Dermis microvascular lymphatic vessel endothelial cell (primary cell): ENCODE results near the gene LIN7C. TPM values are rescaled to one million over a fixed set of nuclear protein-coding genes. Genes with fewer than 3 reads are reported as not detected.
A peak's percentile ranks its signal among the peaks of the same experiment; 100 is the strongest.
"Not testable (repeated sequence)": the region's sequence is repeated elsewhere in the genome, so short reads cannot be mapped to it uniquely, and the experiment has no call there.

ENCODE experiments used
- DNase-seq, 2 donors: peaks; one replicate each; pipeline versions ENCODE4 v3.0.0 to v3.0.0-alpha.2; 2010; ENCODE audit warnings: low read depth in 2 of 2
- total RNA-seq: library from RNA; depleted of rRNA; stranded (reverse); fragments of >200 nt; gene quantifications from 2 replicates; pipeline ENCODE4 v1.2.1, GENCODE V29; 2014

Gene LIN7C, protein sequence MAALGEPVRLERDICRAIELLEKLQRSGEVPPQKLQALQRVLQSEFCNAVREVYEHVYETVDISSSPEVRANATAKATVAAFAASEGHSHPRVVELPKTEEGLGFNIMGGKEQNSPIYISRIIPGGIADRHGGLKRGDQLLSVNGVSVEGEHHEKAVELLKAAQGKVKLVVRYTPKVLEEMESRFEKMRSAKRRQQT
- total RNA-seq, result 27.2 and 30.6 TPM in 2 replicates

DNA sequence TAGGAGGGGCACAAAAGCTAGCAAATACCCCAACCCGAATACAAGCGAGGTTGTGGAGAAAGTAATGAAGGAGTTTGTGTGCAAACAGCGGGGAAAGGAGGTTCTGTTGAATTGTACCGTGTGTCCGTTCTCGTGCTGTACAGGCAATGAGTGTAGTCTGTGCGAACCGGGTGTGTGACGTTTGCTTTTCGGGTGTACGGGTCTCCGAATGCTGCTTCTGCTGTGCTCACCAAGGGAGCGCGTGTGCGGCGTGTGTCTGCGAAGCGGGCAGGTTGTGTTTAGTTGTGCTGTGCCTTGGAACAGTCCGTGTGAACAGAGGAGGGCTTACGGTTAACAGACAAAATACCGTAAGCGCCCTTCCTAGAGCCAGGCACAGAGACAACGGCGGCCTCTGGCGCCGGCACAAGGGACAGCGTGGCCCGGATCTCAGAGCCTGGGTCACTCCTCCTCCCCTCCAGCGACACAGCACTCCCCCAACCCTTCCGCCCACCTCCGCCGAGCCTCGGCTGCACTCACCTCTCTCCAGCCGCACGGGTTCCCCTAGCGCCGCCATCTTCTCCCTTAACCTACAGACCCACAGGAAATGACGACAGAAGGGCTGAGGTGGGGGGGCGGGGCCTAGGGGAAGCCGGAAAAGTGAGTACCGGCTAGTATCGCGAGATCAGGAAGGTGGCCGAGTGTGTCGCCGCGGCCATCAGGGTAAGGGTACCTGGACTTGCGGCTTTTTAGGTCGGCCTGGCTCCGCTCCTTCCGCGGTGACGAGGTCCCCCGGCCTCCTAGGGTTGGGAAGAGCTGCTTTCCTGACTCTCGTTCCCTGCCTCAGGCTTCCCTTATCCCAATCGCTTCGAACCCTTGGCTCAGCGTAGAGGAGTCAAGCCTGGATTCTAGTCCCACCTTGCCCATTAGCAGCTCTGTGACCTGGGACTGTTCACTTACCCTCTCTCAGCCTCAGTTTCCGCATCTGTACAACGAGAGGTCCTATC, at the start of gene LIN7C:
TSS of gene LIN7C (minus strand) at position 570 of the 983 bp plus-strand sequence. CDS start at position 553, 17 bp downstream.
- DNase-seq, result peak; percentile 90 to 96

DNA sequence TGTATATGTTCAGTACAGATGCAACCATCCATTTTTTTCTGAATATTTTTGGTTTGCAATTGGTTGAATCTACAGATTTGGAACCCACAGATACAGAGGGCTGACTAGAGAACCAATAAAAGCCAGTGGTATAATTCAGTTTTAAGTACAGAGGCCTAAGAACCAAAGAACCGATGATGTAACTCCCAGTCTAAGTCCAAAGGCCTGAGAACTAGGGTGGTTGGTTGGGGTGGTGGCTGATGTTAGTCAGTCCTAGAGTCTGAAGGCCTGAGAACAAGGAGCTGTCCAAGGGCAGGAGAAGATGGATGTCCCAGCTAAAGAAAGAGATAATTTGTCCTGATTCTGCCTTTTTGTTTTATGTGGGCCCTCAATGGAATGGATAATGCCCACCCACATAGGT, 48.7 kb upstream of the LIN7C start:
- no peak for DNase-seq

DNA sequence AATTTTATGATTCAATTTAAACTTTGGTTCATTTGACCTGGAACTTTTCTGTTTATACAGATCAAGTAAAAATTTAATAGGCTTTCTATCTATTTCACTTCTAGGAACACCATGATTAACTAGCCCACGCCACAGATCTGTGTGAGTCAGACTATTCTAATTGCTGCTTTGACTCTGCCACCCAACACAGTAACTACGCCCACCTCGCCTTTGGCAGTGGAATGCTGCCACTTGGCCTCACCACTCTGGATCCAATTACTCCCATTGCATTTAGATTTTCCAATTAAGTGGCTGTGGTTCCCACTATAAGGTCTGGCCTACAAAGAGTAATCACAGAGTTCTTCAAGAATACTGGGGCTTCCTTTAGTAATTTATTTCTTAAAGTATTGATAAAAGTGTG, 46.6 kb upstream of the LIN7C start:
- DNase-seq, result no peak

DNA sequence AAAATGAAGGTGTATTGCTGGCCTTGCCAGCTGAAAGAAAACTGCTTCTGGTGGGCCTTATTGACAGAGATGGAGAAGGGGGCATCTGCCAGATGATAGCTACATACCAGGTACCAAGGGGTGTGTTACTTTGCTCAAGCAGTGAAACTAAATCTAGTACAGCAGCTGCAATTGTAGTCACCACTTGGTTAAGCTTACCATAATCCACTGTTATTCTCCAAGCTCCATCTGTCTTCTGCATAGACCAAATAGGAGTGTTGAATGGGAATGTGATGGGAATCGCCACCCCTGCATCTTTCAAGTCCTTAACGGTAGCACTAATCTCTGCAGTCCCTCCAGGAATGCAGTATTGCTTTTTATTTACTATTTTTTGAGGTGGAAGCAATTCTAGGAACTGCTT, 45.8 kb upstream of the LIN7C start:
- no peak for DNase-seq

DNA sequence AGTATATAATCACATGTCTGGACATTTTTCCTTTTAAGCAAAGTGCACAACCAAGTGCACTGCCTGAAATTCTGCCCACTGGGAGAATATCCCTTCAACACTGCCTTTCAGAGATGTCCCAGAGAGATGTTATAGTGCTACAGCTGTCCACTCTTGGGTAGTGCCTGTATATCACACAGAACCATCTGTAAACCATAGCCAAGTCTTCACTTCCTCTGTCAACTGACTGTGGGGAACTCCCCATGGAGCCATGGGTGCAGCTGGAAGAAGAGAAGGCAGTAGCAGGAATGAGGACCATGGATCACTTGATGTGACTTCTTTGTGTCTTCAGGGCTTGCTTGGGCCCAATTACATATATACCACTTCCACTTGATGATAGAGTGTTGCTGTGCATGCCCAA, 44.6 kb upstream of the LIN7C start:
- DNase-seq, result no peak

DNA sequence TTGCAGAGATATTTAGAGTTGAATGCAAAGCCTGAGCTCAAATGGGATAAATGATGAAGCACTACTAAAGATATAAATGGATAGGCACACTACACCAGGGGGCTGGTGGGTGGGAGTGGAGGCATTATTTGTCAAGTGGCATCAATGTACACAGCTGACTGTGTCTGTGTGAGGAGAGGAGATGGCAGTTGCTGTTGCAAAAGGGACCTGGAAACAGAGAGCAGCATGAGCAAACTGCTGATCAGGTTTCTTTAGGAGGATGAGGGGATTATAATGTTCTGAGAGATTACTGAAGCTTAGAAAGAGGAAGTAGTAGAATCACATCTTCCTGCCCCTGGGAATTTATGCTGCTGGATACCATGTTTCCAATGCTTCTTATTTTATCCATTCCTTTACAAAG, 39.4 kb upstream of the LIN7C start:
- DNase-seq, result no peak

DNA sequence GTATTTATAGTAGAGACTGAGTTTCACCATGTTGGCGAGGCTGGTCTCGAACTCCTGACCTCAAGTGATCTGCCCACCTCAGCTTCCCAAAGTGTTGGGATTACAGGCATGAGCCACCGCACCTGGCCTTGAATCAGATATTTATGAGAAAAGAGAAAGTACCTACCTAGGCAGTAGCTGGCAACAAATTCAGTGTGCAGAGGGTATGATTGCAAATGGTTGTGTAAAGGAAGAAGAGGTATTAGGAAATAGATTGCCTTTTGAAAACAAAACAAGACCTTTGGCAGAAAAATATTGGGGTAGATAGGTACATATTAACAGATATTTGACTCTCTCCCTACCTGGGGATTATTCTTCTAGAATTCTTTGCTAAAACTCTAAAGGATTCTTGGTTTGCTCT, 38.5 kb upstream of the LIN7C start:
- no peak for DNase-seq

DNA sequence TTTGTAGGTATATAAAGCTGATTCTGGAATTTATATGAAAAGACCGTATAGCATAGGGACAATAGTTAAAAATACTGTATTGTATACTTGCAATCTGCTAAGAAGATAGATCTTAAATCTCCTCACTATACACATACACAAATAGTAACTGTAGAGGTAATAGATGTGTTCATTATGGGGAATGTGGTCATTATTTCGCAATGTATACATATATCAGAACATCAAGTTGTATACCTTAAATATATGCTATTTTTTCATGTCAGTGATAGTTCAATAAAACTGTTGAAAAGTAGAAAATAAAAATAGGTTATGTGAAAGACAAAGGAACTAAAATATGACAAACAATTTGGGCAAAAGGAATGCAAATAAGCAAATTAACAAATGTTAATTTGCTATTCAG, 35.2 kb upstream of the LIN7C start:
- DNase-seq, result no peak

DNA sequence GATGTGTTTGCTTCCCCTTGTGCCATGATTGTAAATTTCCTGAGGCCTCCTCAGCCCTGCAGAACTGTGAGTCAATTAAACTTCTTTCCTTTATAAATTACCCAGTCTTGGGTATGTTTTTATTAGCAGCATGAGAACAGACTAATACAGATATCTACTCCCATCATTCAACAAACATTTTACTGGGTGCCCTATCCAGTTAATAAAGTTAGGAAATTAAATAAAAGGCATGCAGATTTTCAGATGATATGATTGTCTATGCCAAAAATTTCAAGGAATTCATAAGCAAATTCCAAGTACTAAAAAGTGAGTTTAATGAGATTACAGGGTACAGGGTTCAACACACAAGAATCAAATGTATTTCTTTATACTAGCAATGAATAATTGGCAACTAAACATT, 33.5 kb upstream of the LIN7C start:
- no peak for DNase-seq

DNA sequence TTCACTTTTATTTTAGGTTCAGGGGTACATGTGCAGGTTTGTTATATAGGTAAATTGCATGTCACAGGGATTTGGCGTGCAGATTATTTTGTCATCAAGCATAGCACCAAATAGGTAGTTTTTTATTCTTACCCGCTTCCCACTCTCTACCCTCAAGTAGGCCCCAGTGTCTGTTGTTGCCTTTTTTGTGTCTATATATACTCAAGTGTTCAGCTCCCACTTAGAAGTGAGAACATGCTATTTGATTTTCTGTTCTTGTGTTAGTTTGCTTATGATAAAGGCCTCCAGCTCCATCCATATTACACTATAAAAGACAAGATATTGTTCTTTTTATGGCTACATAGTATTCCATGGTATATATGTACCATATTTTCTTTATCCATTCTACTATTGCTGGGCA, 28.5 kb upstream of the LIN7C start:
- no peak for DNase-seq

DNA sequence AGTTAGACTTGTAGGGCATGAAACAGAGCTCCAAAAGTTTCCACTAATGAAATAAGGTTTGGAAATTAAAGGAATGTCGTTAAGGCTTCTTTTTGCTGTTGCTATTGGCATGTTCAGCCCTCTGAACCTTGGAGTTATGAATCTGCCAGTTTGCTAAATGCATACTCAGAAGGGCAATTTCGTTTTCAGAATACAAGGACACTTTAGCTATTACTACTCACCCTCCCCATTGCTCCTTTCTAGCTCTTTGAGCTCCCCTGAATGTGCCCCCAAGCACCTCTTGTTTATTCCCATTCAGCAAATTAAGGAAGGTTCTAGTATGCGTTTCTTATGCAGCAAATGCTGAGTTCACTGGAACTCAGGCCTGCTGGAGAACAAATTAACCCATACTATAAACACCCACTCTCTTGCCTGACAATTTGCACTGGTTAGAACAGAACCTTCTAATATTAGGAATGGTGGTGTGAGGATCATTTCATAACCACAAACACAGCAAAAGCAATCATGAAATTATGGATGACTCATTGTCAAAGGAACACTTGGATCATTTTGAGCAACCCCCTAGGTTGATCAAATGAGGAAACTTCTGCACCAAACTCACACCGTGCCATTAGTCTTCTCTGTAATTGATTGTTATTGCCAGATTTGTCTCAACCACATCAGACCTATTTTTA, 26.2 kb upstream of the LIN7C start:
- DNase-seq, result no peak

DNA sequence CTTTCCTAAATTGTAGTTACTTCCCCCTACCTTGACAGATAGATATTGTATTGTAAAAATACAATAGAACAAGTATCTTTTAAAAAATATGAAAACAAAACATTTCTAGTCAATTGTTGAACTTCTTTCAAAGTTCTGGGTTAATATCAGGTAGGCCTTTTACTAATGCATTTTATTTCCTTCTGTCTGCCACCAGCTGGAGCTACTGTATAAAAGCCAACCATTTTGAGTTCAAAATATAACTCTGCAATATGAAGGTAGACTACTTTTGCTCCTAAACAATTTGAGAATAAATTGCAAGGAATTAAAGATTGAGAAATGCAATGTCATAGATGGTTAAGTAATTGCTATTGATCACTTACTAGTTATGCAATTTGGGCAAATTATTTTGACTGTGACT, 22.1 kb upstream of the LIN7C start:
- DNase-seq, result no peak

DNA sequence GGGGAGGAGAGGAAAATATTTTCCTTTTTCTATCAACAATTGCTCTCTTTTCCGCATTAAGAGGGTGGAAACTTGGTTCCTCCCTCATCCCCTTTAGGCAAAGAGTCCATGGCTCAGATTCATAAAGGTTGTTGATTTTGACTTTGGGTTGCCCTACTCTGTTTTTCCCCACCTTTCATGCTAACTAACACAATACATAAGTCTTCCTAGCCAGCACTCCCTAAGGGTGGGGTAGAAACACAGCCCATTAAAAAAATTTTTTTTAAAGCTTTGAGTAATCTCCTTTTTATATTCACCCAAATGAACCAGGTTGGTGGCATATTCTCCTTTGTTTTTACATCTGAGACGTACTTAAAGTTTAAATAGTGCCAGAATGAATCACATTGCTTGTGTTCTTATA, 20.0 kb upstream of the LIN7C start:
- DNase-seq, result no peak

DNA sequence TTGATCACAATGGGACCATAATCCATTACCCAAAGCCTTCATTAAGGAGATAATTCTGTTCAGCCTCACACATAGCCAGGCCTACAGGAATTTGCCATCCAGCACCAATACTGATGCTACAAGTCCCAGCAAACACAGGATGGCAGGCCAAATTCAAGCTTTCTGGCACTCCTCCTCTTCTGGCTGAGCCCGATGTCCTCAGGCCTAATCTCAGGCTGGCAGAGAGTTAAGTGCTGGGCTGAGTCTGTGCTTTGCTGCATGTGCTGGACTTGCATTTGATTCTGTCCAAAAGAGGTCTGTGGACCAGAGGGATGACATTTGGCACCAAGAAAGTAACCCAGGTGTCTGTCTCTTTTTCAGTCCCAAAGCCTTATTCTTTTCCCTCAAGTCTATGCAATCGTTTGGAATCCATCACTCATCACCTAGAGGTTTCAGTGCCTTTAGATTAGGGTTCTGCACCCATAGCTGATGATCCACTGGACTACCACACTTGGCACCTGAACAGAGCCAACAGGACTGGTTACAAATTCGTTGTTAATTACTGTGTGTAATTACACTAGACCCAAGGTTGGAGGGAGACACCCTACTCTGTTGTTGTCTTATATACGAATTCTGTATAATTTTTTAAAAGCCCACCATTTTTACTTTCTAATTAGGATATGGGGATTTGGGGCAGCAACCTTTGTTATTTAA, 19.4 kb upstream of the LIN7C start:
- DNase-seq, result no peak

DNA sequence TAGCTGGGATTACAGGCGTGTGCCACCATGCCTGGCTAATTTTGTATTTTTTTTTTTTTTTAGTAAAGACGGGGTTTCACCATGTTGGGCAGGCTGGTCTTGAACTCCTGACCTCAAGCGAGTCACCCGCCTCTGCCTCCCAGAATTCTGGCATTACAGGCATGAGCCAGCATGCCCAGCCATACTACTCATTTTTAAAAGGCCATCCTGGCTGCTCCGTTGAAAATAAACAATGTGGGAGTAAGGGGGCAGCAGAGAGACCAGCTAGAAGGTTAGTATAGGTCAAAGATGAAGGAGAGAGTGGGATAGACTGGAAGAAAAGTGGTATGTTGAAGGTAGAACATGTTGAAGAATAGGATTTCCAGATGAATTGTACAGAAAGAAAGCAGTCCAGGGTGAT, 17.6 kb upstream of the LIN7C start:
- DNase-seq, result no peak

DNA sequence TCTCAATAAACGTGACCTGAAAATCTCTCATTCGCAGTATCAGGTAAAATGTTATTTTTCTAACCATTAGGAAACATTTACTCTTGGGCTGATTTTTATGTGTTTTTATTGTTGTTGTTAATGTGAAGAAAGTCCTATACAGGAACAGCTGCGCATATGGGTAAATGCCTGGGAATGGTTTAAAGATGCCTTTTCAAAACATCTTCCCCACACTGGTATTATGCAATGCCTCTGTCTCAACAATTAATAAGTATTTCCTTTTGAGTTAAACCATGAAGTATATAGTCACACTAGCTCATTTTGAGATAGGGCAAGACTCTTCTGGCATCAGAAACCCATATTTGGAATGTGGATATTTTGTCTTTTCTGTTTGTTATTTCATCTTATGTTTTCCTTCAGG, 13.7 kb upstream of the LIN7C start:
- DNase-seq, result no peak

DNA sequence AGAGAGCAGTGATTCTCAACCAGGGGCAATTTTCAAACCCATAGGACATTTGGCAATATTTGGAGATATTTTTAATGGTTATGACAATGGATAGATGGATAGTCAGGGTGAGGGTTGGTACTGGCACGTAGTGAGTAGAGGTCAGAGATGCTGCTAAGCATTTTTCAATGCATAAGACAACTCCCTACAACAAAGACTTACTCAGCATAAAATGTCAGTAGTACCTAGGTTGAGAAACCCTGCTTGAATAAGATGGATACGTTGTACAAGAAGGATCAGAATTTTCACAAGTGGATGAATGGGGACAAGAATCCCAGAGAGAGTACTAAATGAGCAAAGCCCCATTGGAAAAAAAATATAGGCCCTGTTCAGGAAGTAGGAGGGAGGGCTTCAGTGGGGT, 11.9 kb upstream of the LIN7C start:
- DNase-seq, result no peak

DNA sequence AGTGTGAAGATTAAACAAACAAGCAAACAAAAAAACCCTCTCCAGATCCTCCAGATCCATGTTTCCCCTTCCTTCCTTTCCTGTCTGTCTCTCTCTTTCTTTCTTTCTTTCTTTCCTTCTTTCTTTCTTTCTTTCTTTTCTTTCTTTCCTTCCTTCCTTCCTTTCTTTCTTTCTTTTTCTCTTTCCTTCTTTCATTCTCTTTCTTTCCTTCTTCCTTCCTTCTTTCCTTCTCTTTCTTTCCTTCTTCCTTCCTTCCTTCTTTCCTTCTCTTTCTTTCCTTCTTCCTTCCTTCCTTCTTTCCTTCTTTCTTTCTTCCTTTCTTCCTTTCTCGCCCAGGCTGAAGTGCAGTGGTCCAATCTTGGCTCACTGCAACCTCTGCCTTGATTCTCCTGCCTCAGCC, 10.9 kb upstream of the LIN7C start:
- DNase-seq, result not testable (repeated sequence)

DNA sequence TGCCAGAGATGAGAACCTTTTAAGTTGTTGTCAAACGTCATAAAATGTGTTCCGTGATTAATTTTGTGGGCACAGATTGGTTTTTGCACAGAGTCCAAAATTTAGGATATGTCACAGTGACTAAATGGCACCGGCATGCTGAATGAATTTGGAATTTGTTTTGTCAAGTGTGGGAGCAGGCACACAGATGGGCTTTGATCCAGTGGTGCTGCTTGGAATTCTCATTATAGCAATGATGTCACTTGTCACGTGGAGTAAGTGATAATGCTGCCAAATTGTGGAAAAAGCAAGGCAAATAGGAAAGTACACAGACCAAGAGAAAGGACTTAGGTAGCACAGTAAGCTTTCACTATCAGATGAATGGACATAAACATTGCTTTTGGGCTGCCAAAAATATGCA, 8.0 kb upstream of the LIN7C start:
- no peak for DNase-seq

DNA sequence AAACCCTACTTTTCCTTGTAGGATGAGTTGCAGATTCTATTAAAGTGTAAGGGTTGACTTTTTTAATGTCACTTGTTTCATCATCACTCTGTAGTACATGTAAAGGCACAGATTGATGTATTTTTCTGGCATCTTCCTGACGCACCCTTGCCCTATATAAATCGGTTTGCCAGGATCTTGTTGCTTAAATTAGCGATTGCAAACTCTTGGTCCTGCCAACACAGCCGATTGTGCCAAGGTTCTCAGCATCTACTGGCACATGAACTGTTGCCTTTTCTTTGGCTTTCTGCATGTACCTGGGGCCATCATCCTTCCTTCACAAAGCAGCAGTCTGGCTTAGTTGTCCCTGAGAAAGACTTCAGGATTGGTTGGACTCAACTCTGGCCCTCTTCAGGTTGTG, 7.5 kb upstream of the LIN7C start:
- DNase-seq, result no peak

DNA sequence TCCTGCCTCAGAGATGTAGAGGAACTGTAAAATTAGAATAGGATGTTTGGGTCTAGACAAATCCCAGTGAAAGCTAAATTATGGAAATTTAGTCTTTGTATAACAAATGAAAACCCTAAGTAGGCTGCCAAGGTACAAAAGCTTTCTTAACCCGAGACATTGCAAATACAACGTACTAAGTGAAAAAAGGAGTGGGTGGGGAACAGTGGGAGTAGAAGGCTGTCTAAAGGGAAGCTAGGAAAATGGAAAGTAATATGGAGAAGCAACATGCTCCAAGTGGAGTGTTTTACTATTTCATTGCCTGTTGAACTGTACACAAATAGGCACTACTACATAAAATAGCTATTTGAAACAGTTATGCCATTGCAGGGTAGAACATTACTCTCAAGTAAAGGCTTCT, 6.8 kb upstream of the LIN7C start:
- DNase-seq, result no peak

DNA sequence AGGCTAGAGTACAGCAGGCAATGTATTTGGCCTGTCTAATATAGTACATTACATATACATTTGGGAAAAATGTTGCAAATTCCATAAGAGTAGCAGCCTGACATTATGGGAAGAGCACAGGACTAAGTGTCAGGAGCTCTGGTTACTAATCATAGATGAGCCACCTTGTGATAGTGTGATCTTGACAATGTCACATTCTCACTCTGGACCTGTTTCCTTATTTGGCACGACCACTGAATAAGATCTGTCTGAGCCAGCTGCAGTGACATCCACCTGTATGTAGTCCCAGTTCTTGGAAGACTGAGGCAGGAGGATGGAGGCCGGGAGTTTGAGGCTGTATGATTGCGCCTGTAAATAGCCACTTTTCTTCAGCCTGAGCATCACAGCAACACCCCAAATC, 5.7 kb upstream of the LIN7C start:
- DNase-seq, result no peak
